Sigmoid colon (tissue), 4 donors: ENCODE data around the gene PNPLA8.

Experiments used
- EP300 ChIP-seq, 4 donors: sonication (generic); formaldehyde crosslinking; IDR thresholded peaks; one replicate each; pipeline ENCODE4 v1.6.1; 2017; ENCODE audit warnings: antibody characterized with exemption in 4 of 4
- POLR2AphosphoS5 ChIP-seq, 4 donors: sonication (generic); formaldehyde crosslinking; IDR thresholded peaks; one replicate each; pipeline ENCODE4 v1.6.1; 2017; ENCODE audit warnings: antibody characterized with exemption in 4 of 4
- TF ChIP-seq, protein P1 (sequence below), 4 experiments: fragments of 450-650 bp in 3 of 4; fragments of 200-600 bp in 1 of 4; IDR thresholded peaks; one replicate each; pipeline ENCODE4 v1.5.1; 2016 to 2019; ENCODE audit warnings: antibody characterized with exemption in 4 of 4, mild to moderate bottlenecking in 3 of 4, moderate library complexity in 2 of 4

DNA sequence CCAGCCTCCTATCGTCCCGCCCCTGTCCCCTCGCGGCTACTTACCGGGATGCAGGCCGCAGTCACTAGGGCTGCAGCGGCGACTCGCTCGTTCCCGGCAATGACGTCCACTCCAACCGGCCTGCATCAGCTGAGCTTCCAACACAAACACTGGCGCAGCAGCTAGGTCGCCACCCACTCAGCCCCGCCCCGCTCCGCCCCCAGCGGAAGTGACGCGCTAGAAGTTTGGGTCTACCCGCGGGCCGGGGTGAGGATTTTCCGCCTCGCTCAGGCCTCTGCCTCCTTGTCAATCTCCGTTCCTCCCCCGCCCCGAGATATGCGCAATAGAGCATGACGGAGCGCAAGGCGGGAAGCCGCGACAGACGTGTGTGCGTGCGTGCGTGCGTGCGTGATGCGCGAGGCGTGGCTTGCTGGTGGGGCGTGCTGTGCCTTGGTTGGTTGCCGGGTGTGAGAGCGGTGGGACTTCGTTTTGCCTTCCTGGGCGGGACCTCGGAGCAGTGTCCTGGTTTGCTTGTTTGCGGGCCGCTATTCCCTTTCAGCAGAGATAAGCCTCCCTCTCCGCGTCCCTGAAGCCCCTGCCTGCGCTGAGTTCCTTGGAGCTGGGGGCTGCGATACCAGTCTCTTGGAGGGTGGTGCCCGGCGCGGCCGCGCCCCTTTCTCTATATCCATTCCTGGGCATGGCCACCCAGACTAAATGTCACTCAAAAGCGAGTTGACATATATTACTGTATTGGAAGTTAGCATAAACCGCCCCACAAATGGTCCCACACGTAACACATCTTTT is at the start of gene PNPLA8:
- TF ChIP-seq, protein P1, sequence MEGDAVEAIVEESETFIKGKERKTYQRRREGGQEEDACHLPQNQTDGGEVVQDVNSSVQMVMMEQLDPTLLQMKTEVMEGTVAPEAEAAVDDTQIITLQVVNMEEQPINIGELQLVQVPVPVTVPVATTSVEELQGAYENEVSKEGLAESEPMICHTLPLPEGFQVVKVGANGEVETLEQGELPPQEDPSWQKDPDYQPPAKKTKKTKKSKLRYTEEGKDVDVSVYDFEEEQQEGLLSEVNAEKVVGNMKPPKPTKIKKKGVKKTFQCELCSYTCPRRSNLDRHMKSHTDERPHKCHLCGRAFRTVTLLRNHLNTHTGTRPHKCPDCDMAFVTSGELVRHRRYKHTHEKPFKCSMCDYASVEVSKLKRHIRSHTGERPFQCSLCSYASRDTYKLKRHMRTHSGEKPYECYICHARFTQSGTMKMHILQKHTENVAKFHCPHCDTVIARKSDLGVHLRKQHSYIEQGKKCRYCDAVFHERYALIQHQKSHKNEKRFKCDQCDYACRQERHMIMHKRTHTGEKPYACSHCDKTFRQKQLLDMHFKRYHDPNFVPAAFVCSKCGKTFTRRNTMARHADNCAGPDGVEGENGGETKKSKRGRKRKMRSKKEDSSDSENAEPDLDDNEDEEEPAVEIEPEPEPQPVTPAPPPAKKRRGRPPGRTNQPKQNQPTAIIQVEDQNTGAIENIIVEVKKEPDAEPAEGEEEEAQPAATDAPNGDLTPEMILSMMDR (IDR thresholded peaks at IDR 0.05): no peak
- peak; percentile 93 to 97 (median 96) for TF ChIP-seq POLR2AphosphoS5 (IDR thresholded peaks at IDR 0.05)
- peak in 3 of 4 donors; percentile 28 to 97 (median 78) for TF ChIP-seq EP300 (IDR thresholded peaks at IDR 0.05)
